Loucy (cell line): ENCODE results near the gene EPHB3.

Source experiments
- H2AFZ ChIP-seq: fragments of 200-600 bp; sonication (generic); 2 replicates; pipeline ENCODE4 v1.6.0; 2016; ENCODE audit warnings: antibody characterized with exemption, mild to moderate bottlenecking, low read length, moderate library complexity
- H3F3A ChIP-seq: fragments of 200-600 bp; 2 replicates; pipeline ENCODE4 v1.6.0; 2016; ENCODE audit warnings: antibody characterized with exemption, low read depth, mild to moderate bottlenecking
- H3K27me3 ChIP-seq: fragments of 200-600 bp; sonication (generic); 2 replicates; pipeline ENCODE4 v1.6.1; 2014; ENCODE audit warnings: low read length, mild to moderate bottlenecking; ENCODE audit not compliant: insufficient read depth, poor library complexity, severe bottlenecking
- H3K36me3 ChIP-seq: fragments of 200-600 bp; sonication (generic); 2 replicates; pipeline ENCODE4 v1.6.1; 2016; ENCODE audit warnings: low read length; ENCODE audit not compliant: insufficient read depth
- H3K4me1 ChIP-seq: fragments of 200-600 bp; sonication (generic); 2 replicates; pipeline ENCODE4 v1.5.1; 2014; ENCODE audit warnings: low read length, mild to moderate bottlenecking; ENCODE audit not compliant: insufficient read depth, poor library complexity, severe bottlenecking
- H3K4me2 ChIP-seq: fragments of 200-600 bp; sonication (generic); 2 replicates; pipeline ENCODE4 v1.6.0; 2014; ENCODE audit warnings: antibody characterized with exemption, low read length, low read depth, mild to moderate bottlenecking; ENCODE audit not compliant: poor library complexity, severe bottlenecking
- H3K4me3 ChIP-seq: fragments of 200-600 bp; sonication (generic); 2 replicates; pipeline ENCODE4 v1.5.1; 2014; ENCODE audit warnings: low read length, mild to moderate bottlenecking, mixed read lengths; ENCODE audit not compliant: poor library complexity, severe bottlenecking
- H3K79me2 ChIP-seq: fragments of 200-600 bp; sonication (generic); 2 replicates; pipeline ENCODE4 v1.6.1; 2014; ENCODE audit warnings: low read length; ENCODE audit not compliant: insufficient read depth
- H3K9ac ChIP-seq: fragments of 200-600 bp; sonication (generic); 2 replicates; pipeline ENCODE4 v1.6.0; 2014; ENCODE audit warnings: mild to moderate bottlenecking, low read depth, low read length, moderate library complexity; ENCODE audit not compliant: poor library complexity, severe bottlenecking
- H3K9me2 ChIP-seq: fragments of 200-600 bp; sonication (generic); replicated peaks from 2 replicates; pipeline ENCODE4 v1.6.1; 2016; ENCODE audit warnings: low read depth, low read length, mixed read lengths
- H3K9me3 ChIP-seq: fragments of 200-600 bp; sonication (generic); 2 replicates; pipeline ENCODE4 v1.6.1; 2014; ENCODE audit warnings: mild to moderate bottlenecking, antibody characterized with exemption, low read length, low read depth; ENCODE audit not compliant: insufficient read depth
- H4K20me1 ChIP-seq: fragments of 200-600 bp; sonication (generic); 2 replicates; pipeline ENCODE4 v1.6.0; 2014; ENCODE audit warnings: antibody characterized with exemption, low read length, mild to moderate bottlenecking; ENCODE audit not compliant: insufficient read depth, poor library complexity, severe bottlenecking
- EZH2phosphoT487 ChIP-seq: fragments of 200-600 bp; IDR thresholded peaks from 2 replicates; pipeline ENCODE4 v1.6.1; 2018; ENCODE audit warnings: antibody characterized with exemption, mild to moderate bottlenecking, moderate library complexity, borderline replicate concordance
- TF ChIP-seq, protein P1 (sequence below): fragments of 200-600 bp; sonication (generic); conservative IDR thresholded peaks from 2 replicates; pipeline ENCODE4 v1.5.1; 2014; ENCODE audit warnings: mild to moderate bottlenecking, antibody characterized with exemption, low read length

The EPHB3 gene

DNA sequence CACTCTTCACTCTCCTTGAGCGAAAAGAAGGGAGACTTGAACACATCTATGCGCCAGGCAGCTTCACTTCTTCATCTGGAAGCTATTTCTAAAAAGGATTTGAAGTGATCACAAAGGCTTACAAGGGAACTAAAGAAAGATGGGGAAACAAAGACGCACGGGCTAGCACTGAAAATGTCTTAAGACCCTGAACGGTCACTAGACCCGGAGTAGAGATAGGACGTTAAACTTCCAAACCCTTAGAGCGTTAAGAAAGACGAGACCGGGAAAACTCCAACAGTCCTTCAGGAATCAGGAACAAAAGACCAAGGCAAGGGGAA lies 47.5 kb upstream of the EPHB3 start:
- Histone ChIP-seq H3K9me2 (no peaks in the 10 kb centered on the region), H3K4me3 (no peak overlapping the region)

DNA sequence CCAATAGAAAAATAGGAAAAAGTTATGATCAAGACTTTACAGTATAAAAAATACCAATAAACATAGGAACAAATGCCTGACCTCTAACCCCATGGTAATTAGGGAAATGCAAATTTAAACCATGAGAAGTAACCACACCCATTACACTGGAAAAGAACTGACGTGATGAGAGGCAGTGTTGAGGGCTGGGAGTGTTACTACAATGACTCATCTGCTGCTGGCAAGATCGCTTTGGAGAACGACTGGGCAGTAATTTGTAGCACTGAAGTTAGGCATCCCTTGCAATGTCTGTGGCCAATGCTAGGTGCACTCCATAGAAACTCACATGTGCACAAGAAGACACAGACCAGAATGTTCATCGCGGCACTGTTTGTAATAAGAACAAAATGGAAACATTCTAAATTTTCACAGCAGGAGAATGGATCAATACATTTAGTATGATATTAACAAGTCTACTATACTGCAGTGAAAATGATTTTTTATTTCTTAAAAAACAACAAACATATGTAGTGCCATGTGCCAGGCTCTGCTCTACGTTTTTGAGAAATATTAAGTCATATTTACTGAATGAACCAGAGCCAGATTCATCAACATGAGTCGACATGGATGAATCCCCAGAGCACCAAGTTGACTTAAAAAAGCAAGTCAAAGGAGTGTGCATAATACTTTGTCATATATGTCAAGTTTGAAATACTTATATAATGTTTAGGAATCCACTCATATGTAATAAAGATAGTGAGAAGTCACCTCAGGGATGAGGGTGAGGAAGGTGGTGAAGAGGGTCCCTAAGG lies 37.6 kb upstream of the EPHB3 start:
- H3K4me3 ChIP-seq, result peak overlapping the region; percentile 82
- H3K9me2 ChIP-seq, result no peaks in the 10 kb centered on the region
- H3K9me3 ChIP-seq, result no peaks in the 10 kb centered on the region
- peak overlapping the region; percentile 83 for H3K9ac ChIP-seq
- no peaks in the 10 kb centered on the region for H3F3A ChIP-seq
- H3K36me3 ChIP-seq, result no peaks in the 10 kb centered on the region
- no peaks in the 10 kb centered on the region for H4K20me1 ChIP-seq
- H3K4me2 ChIP-seq, result peak overlapping the region; percentile 79
- TF ChIP-seq EZH2phosphoT487, result no peak
- TF ChIP-seq, protein P1, sequence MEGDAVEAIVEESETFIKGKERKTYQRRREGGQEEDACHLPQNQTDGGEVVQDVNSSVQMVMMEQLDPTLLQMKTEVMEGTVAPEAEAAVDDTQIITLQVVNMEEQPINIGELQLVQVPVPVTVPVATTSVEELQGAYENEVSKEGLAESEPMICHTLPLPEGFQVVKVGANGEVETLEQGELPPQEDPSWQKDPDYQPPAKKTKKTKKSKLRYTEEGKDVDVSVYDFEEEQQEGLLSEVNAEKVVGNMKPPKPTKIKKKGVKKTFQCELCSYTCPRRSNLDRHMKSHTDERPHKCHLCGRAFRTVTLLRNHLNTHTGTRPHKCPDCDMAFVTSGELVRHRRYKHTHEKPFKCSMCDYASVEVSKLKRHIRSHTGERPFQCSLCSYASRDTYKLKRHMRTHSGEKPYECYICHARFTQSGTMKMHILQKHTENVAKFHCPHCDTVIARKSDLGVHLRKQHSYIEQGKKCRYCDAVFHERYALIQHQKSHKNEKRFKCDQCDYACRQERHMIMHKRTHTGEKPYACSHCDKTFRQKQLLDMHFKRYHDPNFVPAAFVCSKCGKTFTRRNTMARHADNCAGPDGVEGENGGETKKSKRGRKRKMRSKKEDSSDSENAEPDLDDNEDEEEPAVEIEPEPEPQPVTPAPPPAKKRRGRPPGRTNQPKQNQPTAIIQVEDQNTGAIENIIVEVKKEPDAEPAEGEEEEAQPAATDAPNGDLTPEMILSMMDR, result no peak
- H3K4me1 ChIP-seq, result peaks cover 18% of the 10 kb centered on the region
- no peaks in the 10 kb centered on the region for H3K27me3 ChIP-seq
- H2AFZ ChIP-seq, result peak overlapping the region; percentile 99; the same call in 1 of the 2 replicates
- H3K79me2 ChIP-seq, result no peaks in the 10 kb centered on the region

More for the DNA sequence above, 47.5 kb upstream of the EPHB3 start:
- H2AFZ ChIP-seq, result peak overlapping the region; percentile 68
- H3K9me3 ChIP-seq, result no peaks in the 10 kb centered on the region
- no peak overlapping the region for H3K9ac ChIP-seq
- H3K27me3 ChIP-seq, result no peaks in the 10 kb centered on the region
- 0 out of 2 replicates have a peak, but pooled peaks cover 4% of the 10 kb centered on the region for H3F3A ChIP-seq
- TF ChIP-seq, protein P1, result no peak
- TF ChIP-seq EZH2phosphoT487, result no peak
- H3K4me2 ChIP-seq, result peak overlapping the region; percentile 41
- no peaks in the 10 kb centered on the region for H3K4me1 ChIP-seq
- H3K36me3 ChIP-seq, result no peaks in the 10 kb centered on the region
- H3K79me2 ChIP-seq, result no peaks in the 10 kb centered on the region
- no peaks in the 10 kb centered on the region for H4K20me1 ChIP-seq

DNA sequence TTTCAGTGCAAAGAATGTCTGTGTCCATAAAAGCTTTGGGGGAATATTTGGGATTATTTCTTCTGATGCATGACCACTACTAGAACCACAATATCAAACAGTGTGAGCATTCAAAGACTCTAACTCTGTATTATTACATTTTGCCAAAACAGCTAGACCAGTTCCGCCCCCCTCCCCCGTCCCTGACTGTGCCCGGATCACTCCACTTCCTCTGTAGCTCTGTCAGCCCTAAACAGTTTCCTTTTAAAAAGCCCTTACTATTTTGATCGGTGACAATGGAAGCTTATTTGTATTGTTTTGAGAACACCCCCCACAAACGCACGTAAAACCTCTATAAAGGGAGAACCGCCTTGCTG lies 36.6 kb upstream of the EPHB3 start:
- Histone ChIP-seq H3K4me3 (peak overlapping the region; percentile 82), H3K9me2 (no peaks in the 10 kb centered on the region), H3K4me1 (peaks cover 18% of the 10 kb centered on the region), H3K9me3 (no peaks in the 10 kb centered on the region), H3K79me2 (no peaks in the 10 kb centered on the region), H4K20me1 (no peaks in the 10 kb centered on the region), H3K27me3 (no peaks in the 10 kb centered on the region), H2AFZ (peak overlapping the region; percentile 99), H3K4me2 (peak overlapping the region; percentile 79), H3K9ac (peak overlapping the region; percentile 83), H3K36me3 (no peaks in the 10 kb centered on the region), H3F3A (no peaks in the 10 kb centered on the region)
- no peak for TF ChIP-seq EZH2phosphoT487
- TF ChIP-seq, protein P1, result no peak
